HG03571 (cell line): Measurements from ENCODE around the gene RANBP6.
A peak's percentile ranks its signal among the peaks of the same experiment; 100 is the strongest.

Experiments
- ATAC-seq: cut with Tn5 transposase; IDR thresholded peaks from one replicate; pipeline ENCODE4 v1.9.1; 2021; ENCODE audit not compliant: unreplicated experiment

RANBP6 gene

GRCh38 chr9:6007770-6008168 is 7.7 kb downstream of the RANBP6 start:
- peak; percentile 45 for ATAC-seq

DNA sequence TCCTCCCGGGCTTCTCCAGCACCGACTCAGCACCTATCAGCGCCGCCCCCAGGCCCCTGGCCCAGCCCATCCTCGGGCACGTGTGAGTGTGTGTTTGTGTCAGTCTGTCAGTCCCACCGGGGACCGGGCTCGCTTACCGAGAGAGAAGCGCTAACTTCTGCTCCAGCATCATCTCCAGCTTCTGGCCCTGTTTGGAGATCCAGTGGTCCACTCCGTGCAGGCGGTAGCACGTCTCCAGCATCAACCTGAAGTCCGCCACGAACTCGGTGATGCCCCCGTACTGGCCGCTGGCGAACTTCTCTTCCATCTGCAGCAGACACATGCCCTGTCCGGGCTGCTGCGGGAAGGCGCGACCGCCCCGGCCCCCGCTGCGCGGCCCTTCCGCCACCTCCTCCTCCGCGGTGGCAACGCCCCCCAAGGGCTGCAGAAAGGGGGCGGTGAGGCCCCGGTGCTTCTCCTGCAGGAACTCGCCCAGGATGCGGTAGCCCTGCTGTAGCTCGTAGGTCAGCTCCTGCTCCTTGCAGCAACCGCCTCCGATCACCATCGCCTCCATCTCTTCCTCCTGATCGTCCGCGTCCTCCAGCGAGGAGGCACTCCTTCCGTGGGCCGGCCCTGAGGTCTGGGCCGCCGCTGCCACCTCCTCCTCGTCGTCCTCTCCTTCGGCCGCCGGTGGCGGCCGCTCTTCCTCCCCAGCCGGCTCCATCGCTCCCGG is 8.2 kb downstream of the RANBP6 start:
- peak; percentile 62 for ATAC-seq

DNA sequence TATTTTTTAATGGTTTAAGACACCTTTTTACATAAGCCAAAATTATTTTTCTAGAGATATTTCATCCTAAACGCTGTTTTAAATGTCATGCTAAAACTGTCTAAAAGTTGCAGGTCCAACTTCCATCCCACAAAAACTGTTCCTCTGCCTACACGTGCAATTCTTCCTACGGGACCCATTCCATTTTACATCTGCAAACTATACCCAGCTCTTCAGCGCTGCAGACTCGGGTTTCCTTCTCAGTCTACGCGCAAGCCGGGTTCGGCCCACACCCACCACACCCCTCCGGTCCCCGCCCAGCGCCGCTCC is 8.7 kb downstream of the RANBP6 start:
- no peak for ATAC-seq

GRCh38 chr9:6000955-6001354 is 14.5 kb downstream of the RANBP6 start:
- no peak for ATAC-seq

DNA sequence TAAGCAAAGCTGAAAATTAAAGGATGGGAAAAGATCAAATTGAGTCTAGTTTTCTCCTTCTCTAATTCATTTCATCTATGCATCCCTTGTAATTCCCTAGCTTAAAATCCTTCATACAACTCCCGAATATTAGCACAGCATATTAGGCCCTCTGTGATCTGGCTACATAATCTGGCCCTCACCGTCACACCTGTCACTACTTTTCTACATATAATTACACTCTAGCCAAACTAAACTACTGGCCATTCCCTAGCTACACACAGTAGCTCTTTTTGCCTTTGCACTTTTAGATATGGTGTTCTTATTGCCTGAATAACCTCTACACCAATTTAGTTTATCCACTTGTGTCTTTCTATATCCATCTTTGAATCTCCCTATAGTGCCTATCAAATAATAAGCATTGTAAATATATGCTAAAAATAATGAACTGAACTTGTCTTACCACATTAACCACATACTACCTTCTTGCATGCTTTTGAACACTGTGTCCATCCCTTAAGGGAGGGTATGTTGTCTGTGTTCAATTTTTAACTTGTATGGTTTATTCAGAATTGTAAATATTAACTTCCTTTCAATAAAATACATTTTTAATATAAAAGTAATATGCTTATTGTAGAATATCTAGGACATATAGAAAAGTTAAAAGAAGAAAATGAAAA is 15.9 kb downstream of the RANBP6 start:
- ATAC-seq = no peak

- no peak for ATAC-seq
These were observed 20.9 kb downstream of the RANBP6 start for GRCh38 chr9:5994493-5994892.

DNA sequence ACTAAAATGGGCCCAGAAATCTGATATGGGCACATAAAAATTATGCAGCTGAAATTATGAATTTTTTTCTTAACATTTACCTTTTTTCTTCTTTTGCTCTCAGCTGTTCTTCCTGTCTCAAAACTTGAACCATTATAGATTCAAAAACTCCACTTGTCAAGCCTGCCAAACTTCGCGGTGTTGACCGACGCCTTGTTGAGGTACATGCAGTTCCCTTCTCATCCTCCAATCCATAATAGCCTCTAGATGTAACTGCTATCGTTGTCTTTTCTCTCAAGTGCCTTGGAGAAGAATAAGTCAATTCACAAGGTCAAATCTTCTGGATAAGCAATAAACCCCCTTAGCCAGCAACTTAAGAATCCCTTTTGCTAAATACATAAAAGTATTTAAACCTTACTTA is 27.2 kb downstream of the RANBP6 start:
- no peak for ATAC-seq

DNA sequence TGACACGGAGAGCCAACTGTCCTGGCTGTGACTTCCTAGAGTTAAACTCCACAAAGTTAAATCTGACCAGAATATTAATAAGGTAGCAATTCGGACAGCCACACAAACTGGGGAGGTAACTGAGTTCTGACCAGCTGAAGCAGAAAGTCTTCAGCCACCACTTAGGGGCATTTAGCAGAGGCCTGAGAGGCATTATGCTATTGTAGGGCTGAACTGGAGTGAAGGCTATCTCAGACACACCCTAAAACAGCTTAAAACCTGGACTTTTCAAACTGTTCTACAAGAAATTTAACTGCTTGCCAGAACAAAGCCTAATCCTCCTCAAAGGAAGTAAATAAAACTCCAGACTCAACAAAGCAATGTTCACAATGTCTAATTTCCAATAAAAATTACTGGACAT is 32.4 kb downstream of the RANBP6 start:
- ATAC-seq = no peak

DNA sequence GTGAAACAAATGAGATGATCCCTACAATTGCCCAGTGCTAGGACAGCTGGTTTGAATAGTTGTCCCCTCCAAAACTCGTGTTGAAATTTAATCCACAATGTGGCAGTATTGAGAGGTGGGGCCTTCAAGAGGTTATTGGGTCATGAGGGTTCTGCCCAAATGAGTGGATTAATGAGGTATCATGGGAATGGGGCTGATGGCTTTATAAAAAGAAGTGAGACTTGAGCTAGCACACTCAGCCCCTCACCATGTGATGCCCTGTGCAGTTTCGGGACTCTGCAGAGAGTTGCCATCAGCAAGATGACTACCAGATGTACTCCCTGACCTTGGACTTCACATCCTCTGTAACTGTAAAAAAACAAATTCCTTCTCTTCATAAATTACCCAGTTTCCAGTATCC is 33.1 kb downstream of the RANBP6 start:
- no peak for ATAC-seq

- no peak for ATAC-seq
These were observed 36.9 kb downstream of the RANBP6 start for GRCh38 chr9:5978523-5978922.

DNA sequence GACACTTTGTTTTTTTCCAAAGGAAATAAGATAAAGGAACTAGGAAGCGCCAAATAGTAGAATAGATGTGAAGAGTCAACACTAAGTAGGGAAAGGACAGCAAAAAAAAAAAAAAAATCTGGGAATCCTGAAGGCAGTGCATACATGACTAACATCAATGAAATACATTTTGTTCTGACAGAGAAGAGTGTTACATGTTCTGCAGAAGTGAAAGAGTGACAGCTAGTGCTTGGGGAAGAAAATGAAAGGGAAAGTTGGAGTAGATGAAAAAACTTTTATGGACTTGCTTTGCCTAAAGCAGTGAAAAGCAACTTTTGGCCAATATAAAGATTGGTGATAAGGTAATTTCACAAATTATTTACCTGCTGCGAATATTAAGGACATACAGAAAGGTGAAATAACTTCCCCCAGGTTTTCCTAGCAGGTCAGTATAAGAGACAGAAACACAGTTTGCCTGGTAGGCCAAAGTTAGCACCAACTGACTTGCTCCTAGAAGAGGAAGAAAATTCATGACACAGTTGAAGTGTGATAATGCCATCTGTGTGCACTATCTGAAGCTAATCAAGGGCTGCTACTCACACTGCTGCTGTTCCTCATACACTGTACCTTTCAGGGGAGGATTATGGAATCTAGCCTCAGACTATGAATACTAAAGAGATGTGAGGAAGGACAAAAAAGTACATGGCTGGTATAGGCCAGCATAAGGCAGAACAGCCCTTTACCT is 38.6 kb downstream of the RANBP6 start:
- ATAC-seq = peak; percentile 69

GRCh38 chr9:5971740-5972139 is 43.7 kb downstream of the RANBP6 start:
- ATAC-seq = no peak
